Measurements from ENCODE around the gene CC2D2A. TPM values are rescaled to one million over a fixed set of nuclear protein-coding genes. Genes with fewer than 3 reads are reported as not detected.

CC2D2A gene
- polyA plus RNA-seq, 1 donor, result 13.0 TPM

Other genes with a start within 250 kb of the CC2D2A start
- 2.0 TPM for gene C1QTNF7, start 41.8 kb upstream of the CC2D2A start, polyA plus RNA-seq (ENCODE audit: insufficient read length)
- 68.6 TPM for gene FBXL5, start 185.5 kb downstream of the CC2D2A start, polyA plus RNA-seq (ENCODE audit: insufficient read length)
- 29.0 TPM for gene FAM200B, start 211.9 kb downstream of the CC2D2A start, polyA plus RNA-seq (ENCODE audit: insufficient read length)
- gene BST1, start 233.2 kb downstream of the CC2D2A start, polyA plus RNA-seq (ENCODE audit: insufficient read length), result 4.3 TPM

Data from hindlimb muscle (tissue), 1 donor.